Activated CD4-positive, CD25-positive, alpha-beta regulatory T cell (primary cell): ENCODE measurements around the gene RASA2.
"Not testable (repeated sequence)": the region's sequence is repeated elsewhere in the genome, so short reads cannot be mapped to it uniquely, and the experiment has no call there.

Source experiments
- DNase-seq, 4 experiments: peaks; one replicate each; lab custom pipeline; 2025; lab: John Stamatoyannopoulos, UW

The RASA2 gene

GRCh38 chr3:141578202-141578973, 91.6 kb downstream of the RASA2 start:
- no peak for DNase-seq

- DNase-seq = no peak
Observed at GRCh38 chr3:141594357-141594756, 107.5 kb downstream of the RASA2 start.

- no peak for DNase-seq
Observed at GRCh38 chr3:141597931-141598330, 111.1 kb downstream of the RASA2 start.

GRCh38 chr3:141600331-141600730, 113.5 kb downstream of the RASA2 start:
- no peak for DNase-seq

- DNase-seq = no peak
Observed at GRCh38 chr3:141602706-141603105, 115.9 kb downstream of the RASA2 start.

- no peak for DNase-seq
Observed at GRCh38 chr3:141603473-141604035, 116.7 kb downstream of the RASA2 start.

GRCh38 chr3:141605883-141606282, 119.1 kb downstream of the RASA2 start:
- no peak for DNase-seq

- no peak for DNase-seq
Observed at GRCh38 chr3:141608438-141608837, 121.6 kb downstream of the RASA2 start.

- no peak for DNase-seq
Observed at GRCh38 chr3:141610939-141611338, 124.1 kb downstream of the RASA2 start.

- DNase-seq = no peak
Observed at GRCh38 chr3:141618103-141618910, 131.5 kb downstream of the RASA2 start.

- no peak for DNase-seq
Observed at GRCh38 chr3:141618938-141619337, 132.1 kb downstream of the RASA2 start.

- no peak for DNase-seq
Observed at GRCh38 chr3:141619450-141619849, 132.6 kb downstream of the RASA2 start.

- DNase-seq = no peak
Observed at GRCh38 chr3:141623691-141624090, 136.9 kb downstream of the RASA2 start.

GRCh38 chr3:141625506-141625905, 138.7 kb downstream of the RASA2 start:
- DNase-seq = no peak

GRCh38 chr3:141628334-141628733, 141.5 kb downstream of the RASA2 start:
- DNase-seq = not testable (repeated sequence)

GRCh38 chr3:141628868-141629441, 142.1 kb downstream of the RASA2 start:
- DNase-seq = not testable (repeated sequence)

- no peak for DNase-seq
Observed at GRCh38 chr3:141629976-141630375, 143.1 kb downstream of the RASA2 start.

- DNase-seq = no peak
Observed at GRCh38 chr3:141632779-141633374, 146.1 kb downstream of the RASA2 start.

- no peak for DNase-seq
Observed at GRCh38 chr3:141642215-141642614, 155.4 kb downstream of the RASA2 start.

GRCh38 chr3:141643391-141643790, 156.6 kb downstream of the RASA2 start:
- no peak for DNase-seq

- no peak for DNase-seq
Observed at GRCh38 chr3:141643796-141644195, 157.0 kb downstream of the RASA2 start.

GRCh38 chr3:141644931-141645330, 158.1 kb downstream of the RASA2 start:
- DNase-seq = peak; percentile 33 to 60 (median 52)
